Measurements from ENCODE around the gene BHMT2.

BHMT2 gene

DNA sequence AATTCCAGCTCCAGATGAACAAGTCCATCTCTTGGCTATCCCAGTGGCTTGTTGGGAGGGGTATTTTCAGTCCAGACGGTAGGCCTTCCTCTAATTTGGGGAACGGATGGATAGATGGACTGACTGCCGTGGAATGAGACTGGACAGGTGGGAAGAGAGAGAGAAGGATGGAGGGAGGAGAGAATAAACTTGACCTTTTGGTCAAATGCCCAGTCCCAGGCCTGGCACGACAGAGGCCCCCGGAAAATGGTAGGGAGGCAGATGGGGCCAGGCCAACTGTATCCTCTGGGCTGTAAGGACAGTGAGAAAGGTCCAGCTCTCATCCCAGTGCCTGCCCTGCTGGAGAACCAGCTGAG lies 43.1 kb downstream of the BHMT2 start:
- H3K27ac ChIP-seq, result no peak overlapping the region
- TF ChIP-seq, protein P1, sequence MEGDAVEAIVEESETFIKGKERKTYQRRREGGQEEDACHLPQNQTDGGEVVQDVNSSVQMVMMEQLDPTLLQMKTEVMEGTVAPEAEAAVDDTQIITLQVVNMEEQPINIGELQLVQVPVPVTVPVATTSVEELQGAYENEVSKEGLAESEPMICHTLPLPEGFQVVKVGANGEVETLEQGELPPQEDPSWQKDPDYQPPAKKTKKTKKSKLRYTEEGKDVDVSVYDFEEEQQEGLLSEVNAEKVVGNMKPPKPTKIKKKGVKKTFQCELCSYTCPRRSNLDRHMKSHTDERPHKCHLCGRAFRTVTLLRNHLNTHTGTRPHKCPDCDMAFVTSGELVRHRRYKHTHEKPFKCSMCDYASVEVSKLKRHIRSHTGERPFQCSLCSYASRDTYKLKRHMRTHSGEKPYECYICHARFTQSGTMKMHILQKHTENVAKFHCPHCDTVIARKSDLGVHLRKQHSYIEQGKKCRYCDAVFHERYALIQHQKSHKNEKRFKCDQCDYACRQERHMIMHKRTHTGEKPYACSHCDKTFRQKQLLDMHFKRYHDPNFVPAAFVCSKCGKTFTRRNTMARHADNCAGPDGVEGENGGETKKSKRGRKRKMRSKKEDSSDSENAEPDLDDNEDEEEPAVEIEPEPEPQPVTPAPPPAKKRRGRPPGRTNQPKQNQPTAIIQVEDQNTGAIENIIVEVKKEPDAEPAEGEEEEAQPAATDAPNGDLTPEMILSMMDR (IDR thresholded peaks at IDR 0.05), result no peak
- DNase-seq (ENCODE audit: low spot score), result no peak
- H3K4me3 ChIP-seq, result no peak overlapping the region

DNA sequence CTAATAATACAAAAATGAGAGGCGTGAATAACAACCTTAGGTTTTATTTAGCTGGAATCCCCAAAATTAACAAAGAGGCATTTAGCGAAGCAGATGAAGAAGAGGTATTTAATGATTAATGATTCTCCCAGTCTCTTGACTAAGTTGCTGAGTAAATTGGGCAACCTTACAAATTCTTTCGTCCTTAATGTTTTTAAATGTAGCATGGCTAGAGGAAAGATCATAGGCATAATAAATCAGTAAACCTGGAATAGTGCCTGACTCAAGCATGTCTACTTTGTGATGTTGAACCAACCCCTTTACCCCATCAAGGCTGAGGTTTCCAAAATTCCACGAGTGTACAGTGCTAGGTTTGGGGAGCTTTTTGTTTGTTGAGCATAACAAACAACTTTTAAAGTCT lies 49.9 kb downstream of the BHMT2 start:
- no peak overlapping the region for H3K27ac ChIP-seq
- TF ChIP-seq, protein P1 (IDR thresholded peaks at IDR 0.05), result no peak
- H3K4me3 ChIP-seq, result no peak overlapping the region
- no peak for DNase-seq (ENCODE audit: low spot score)

DNA sequence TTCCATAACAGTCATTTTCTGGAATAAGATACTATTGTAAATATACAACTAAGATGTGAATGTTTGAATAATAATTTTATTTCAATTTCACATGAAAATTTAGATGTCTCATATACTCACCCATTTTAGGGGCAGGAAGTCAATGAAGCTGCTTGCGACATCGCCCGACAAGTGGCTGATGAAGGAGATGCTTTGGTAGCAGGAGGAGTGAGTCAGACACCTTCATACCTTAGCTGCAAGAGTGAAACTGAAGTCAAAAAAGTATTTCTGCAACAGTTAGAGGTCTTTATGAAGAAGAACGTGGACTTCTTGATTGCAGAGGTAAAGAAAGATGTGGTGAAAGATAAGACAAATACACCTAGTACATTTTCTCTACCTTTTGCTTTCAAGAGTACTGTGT lies 50.7 kb downstream of the BHMT2 start:
- DNase-seq (ENCODE audit: low spot score), result no peak
- H3K4me3 ChIP-seq, result no peak overlapping the region
- TF ChIP-seq, protein P1 (IDR thresholded peaks at IDR 0.05), result no peak

DNA sequence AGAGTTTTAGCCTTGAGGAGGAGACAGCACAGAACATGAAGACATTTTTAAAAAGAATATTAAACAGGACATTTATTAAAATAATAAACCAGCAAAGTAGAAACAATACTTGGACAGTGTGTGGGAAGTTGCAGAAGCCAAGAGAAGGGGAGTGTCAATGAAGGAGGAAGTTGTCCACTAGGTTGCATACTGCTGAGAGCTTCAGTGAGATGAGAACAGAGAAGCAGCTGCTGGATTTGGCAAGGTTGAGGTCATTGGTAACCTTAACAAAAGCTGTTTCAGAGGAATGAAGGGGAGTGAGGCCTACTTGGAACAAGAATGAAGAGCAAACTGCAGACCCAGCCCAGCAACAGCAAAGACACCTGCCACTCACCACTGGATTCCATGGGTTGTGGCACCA lies 53.4 kb downstream of the BHMT2 start:
- Histone ChIP-seq H3K27ac (no peak overlapping the region), H3K4me3 (no peak overlapping the region)
- DNase-seq (ENCODE audit: low spot score), result no peak
- TF ChIP-seq, protein P1 (IDR thresholded peaks at IDR 0.05), result no peak

More for the DNA sequence above, 50.7 kb downstream of the BHMT2 start:
- H3K27ac ChIP-seq, result no peak overlapping the region

DNA sequence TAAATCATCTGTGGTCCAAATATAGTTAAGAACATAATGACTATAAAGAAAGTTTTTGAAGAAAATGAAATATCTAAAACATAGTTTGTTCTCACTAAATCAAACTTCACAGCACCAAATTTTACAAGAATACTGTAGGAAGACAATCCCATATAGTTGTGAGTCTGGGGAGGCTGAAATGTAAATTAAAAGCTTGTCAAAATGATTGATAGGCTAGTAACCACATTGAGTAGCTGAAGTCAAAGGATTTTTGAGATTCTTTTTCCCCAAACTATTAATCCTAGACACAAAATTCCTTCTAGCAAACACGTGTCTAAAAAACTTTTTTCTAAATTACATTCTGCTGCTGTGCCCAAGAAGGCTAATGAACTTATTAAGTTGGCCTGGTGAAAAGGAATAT lies 55.0 kb downstream of the BHMT2 start:
- DNase-seq (ENCODE audit: low spot score), result no peak
- no peak overlapping the region for H3K4me3 ChIP-seq
- H3K27ac ChIP-seq, result no peak overlapping the region
- TF ChIP-seq, protein P1 (IDR thresholded peaks at IDR 0.05), result no peak

DNA sequence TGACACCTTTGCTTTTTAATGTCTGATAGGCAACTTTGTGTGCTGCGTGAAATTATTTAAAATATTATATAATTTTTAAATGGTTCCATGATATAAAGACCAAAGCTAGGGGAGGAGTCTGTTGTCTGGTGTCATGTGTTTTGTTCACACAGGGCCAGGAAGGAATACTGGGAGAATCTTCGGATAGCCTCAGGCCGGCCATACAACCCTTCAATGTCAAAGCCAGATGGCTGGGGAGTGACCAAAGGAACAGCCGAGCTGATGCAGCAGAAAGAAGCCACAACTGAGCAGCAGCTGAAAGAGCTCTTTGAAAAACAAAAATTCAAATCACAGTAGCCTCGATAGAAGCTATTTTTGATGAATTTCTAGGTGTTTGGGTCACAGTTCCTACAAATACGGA lies 61.2 kb downstream of the BHMT2 start:
- TF ChIP-seq, protein P1 (IDR thresholded peaks at IDR 0.05), result no peak
- Histone ChIP-seq H3K27ac (no peak overlapping the region), H3K4me3 (no peak overlapping the region)
- no peak for DNase-seq (ENCODE audit: low spot score)

DNA sequence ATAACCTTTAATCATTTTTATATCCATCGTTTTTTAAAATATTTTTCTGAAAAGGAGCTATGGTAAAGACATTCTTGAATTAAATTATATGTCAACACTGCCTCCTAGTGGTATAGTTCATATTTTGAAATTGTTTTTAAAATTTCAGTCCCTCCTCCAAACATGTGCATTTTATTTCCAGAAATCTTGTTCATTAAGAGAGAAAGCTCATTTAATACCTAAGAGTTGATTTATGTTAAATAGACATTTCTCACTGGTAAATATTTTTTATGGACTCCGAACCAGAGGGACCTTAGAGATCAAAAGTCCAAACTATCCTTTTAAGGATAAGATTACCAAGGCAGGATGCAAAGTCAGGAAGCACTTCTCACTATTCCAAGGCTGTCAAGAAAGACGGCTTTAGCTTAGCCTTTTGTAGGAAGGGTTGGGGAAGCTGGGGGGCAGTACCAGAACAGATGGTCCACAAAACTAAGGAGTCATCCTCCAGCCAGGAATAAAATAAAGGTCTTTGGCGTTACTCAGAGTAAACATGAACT lies 63.6 kb downstream of the BHMT2 start:
- peak overlapping the region; percentile 65 to 69 for H3K27ac ChIP-seq
- TF ChIP-seq, protein P1 (IDR thresholded peaks at IDR 0.05), result peak; percentile 14
- no peak for DNase-seq (ENCODE audit: low spot score)
- peak overlapping the region; percentile 58 for H3K4me3 ChIP-seq

Data from coronary artery (tissue), 2 donors.